ENCODE data around the gene MYBBP1A. TPM values are rescaled to one million over a fixed set of nuclear protein-coding genes. Genes with fewer than 3 reads are reported as not detected.

The MYBBP1A gene
- total and polyA plus RNA-seq, 2 of the 8 experiments (the other 6 are each of a cell fraction or from before 2014, with no cell fraction given): 46.8 to 151 TPM

DNA sequence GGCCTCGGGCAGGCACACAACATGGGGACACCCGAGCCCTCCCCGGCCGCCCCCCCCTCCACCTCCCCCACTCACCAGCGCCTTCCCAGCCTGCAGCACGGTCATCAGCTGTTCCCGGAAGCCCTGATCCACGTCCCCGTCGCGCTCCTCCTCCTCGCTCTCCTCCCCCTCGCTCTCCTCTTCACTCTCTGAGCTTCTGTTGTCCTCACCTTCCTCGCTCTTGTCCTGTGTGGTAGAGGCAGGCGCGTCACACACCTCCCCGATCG lies 10.3 kb downstream of the MYBBP1A start:
- ChIA-PET CTCF (ENCODE audit: partially characterized antibody) (interaction anchor here (1.3 to 2.7 kb wide), 3 partner anchors 22 to 124 kb away, joined by 3 to 10 read pairs (median 5); partner anchors contain the start of gene SPNS2), POLR2A (ENCODE audit: partially characterized antibody) (interaction anchor here (0.6 to 37.1 kb wide), 4 partner anchors 2 to 138 kb away, joined by 3 to 546 read pairs (median 275); partner anchors contain the start of genes GGT6 and MYBBP1A)
- H3K27me3 ChIP-seq (replicated peaks in 1 of 4; ENCODE audit: control insufficient read depth in 3 of 4, extremely low read depth in 1 of 4, insufficient read depth in 3 of 4, low read length in 3 of 4): no peaks in the 10 kb centered on the region
- TF ChIP-seq SRF (IDR thresholded peaks at IDR 0.05; ENCODE audit: low read depth, low read length) (no peak), RXRA (IDR thresholded peaks at IDR 0.05; ENCODE audit: insufficient read depth, low read depth, low read length) (no peak), RNF2 (IDR thresholded peaks at IDR 0.05; ENCODE audit: borderline replicate concordance, low read depth, low read length, missing control alignments, poor library complexity, severe bottlenecking) (no peak), ASH2L (IDR thresholded peaks at IDR 0.05; ENCODE audit: low read length) (no peak), MAFK (IDR thresholded peaks at IDR 0.05; ENCODE audit: low read depth, low read length) (no peak), GTF2F1 (IDR thresholded peaks at IDR 0.05; ENCODE audit: borderline replicate concordance, low read depth, low read length) (no peak), CHD2 (IDR thresholded peaks at IDR 0.05; ENCODE audit: low read length) (no peak), BACH1 (IDR thresholded peaks at IDR 0.05; ENCODE audit: low read length) (no peak), JUND (IDR thresholded peaks at IDR 0.05; ENCODE audit: low read length) (no peak)
- H3K36me3 ChIP-seq (ENCODE audit: control insufficient read depth in 2 of 4, insufficient read depth in 4 of 4, low read length in 3 of 4): peaks cover 49 to 91% (median 66%) of the 10 kb centered on the region in 4 experiments
- no peak overlapping the region for H3K14ac ChIP-seq (ENCODE audit: insufficient read length)
- H3K9me3 ChIP-seq (ENCODE audit: insufficient read depth in 2 of 2, low read depth in 1 of 2, low read length in 1 of 2): no peaks in the 10 kb centered on the region
- no peak overlapping the region for H3K18ac ChIP-seq (ENCODE audit: extremely low read depth, low read length)
- H4K8ac ChIP-seq (ENCODE audit: extremely low read depth, insufficient read depth, low read length): no peak overlapping the region
- no peak overlapping the region for H2BK5ac ChIP-seq (ENCODE audit: low read depth, low read length)
- no peak overlapping the region for H2BK15ac ChIP-seq (ENCODE audit: low read length)
- H2BK20ac ChIP-seq (ENCODE audit: low read length): no peak overlapping the region
- H3K56ac ChIP-seq (replicated peaks; ENCODE audit: insufficient read length, low read depth, low read length): no peak overlapping the region
- no peak overlapping the region for H4K5ac ChIP-seq (ENCODE audit: insufficient read length, low read depth, low read length)
- no peak overlapping the region for H3K4me3 ChIP-seq (ENCODE audit: extremely low read depth in 1 of 4, insufficient read depth in 2 of 4, low read depth in 3 of 4, low read length in 4 of 4)
- no peak overlapping the region for H4K91ac ChIP-seq (replicated peaks; ENCODE audit: insufficient read length, low read length)
- H3K79me2 ChIP-seq (ENCODE audit: control insufficient read depth in 1 of 2, insufficient read depth in 2 of 2, low read length in 2 of 2): no peaks in the 10 kb centered on the region
- H3K9ac ChIP-seq (replicated peaks in 1 of 4; ENCODE audit: extremely low read depth in 1 of 4, low read depth in 3 of 4, low read length in 3 of 4): no peak overlapping the region
- no peak overlapping the region for H3K27ac ChIP-seq (ENCODE audit: low read depth, low read length)
- H2BK12ac ChIP-seq (ENCODE audit: low read depth, low read length): no peak overlapping the region
- H3K4me2 ChIP-seq (ENCODE audit: insufficient read depth in 1 of 2, low read depth in 2 of 2, low read length in 2 of 2): no peak overlapping the region
- no peaks in the 10 kb centered on the region; the same call in 1 of the 2 replicates for H3K79me1 ChIP-seq (ENCODE audit: low read depth, low read length)
- 90 to 100% methylated on average over 5 to 6 of the region's 18 CpGs for WGBS, 2 experiments (ENCODE audit: extremely low coverage in 1 of 2, insufficient coverage in 1 of 2, insufficient read length in 1 of 2, insufficient replicate concordance in 2 of 2, low coverage in 1 of 2, low lambda C conversion rate in 2 of 2, missing lambda C conversion rate in 1 of 2)
- H2BK120ac ChIP-seq (replicated peaks; ENCODE audit: low read depth, low read length): no peak overlapping the region
- H3K23me2 ChIP-seq (ENCODE audit: low read depth, low read length): no peaks in the 10 kb centered on the region
- no peak overlapping the region for H3K23ac ChIP-seq (ENCODE audit: insufficient read length)
- H2AFZ ChIP-seq (ENCODE audit: low read length): no peak overlapping the region
- FAIRE-seq (no peak), DNase-seq (ENCODE audit: low read depth in 1 of 2, low spot score in 2 of 2) (no peak)
- H4K20me1 ChIP-seq (replicated peaks in 1 of 2; ENCODE audit: control insufficient read depth in 1 of 2, insufficient read depth in 2 of 2, low read length in 2 of 2): peaks cover 9 to 38% of the 10 kb centered on the region in 2 experiments
- no peaks in the 10 kb centered on the region; a peak in 1 of 7 replicates for H3K4me1 ChIP-seq (replicated peaks in 1 of 4; ENCODE audit: control insufficient read depth in 3 of 4, insufficient read depth in 4 of 4, low read length in 3 of 4)
- H2AK5ac ChIP-seq (ENCODE audit: low read depth, low read length): no peak overlapping the region
- no peak overlapping the region for H3K4ac ChIP-seq (replicated peaks; ENCODE audit: insufficient read length, low read depth, low read length)
